Activated B cell treated with CpG ODN at 0.5 μM for 24 hours (primary cell): ENCODE results near the gene ITGB4. TPM values are rescaled to one million over a fixed set of nuclear protein-coding genes. Genes with fewer than 3 reads are reported as not detected.

ENCODE experiments used
- ATAC-seq: fragments of 200-7000 bp; cut with Tn5 transposase; one replicate; pipeline ENCODE4 v1.10.0; 2021; ENCODE audit warnings: low read depth, mild to moderate bottlenecking, moderate library complexity
- CTCF ChIA-PET: fragments of 350-600 bp; sonication (Branson Sonifier 250); formaldehyde crosslinking; loops from one replicate; lab custom pipeline; 2021; ENCODE audit warnings: antibody characterized with exemption; lab: Charles Lee
- POLR2A ChIA-PET: fragments of 350-600 bp; sonication (Branson Sonifier 250); formaldehyde crosslinking; loops from one replicate; lab custom pipeline; 2021; ENCODE audit warnings: antibody characterized with exemption; lab: Charles Lee
- DNase-seq: peaks from one replicate; pipeline ENCODE4 v3.0.0; 2022
- H3K27ac Mint-ChIP-seq: one replicate; pipeline ENCODE4 v1.8.0; 2020; ENCODE audit warnings: mixed read lengths
- H3K27me3 Mint-ChIP-seq: one replicate; pipeline ENCODE4 v1.8.0; 2021; ENCODE audit warnings: mixed read lengths
- H3K36me3 Mint-ChIP-seq: one replicate; pipeline ENCODE4 v1.8.0; 2021; ENCODE audit warnings: low read depth, mixed read lengths
- H3K4me1 Mint-ChIP-seq: one replicate; pipeline ENCODE4 v1.8.0; 2021; ENCODE audit warnings: mixed read lengths
- H3K4me3 Mint-ChIP-seq: one replicate; pipeline ENCODE4 v1.8.0; 2020; ENCODE audit warnings: mild to moderate bottlenecking, mixed read lengths
- H3K9me3 Mint-ChIP-seq: one replicate; pipeline ENCODE4 v1.8.0; 2020; ENCODE audit warnings: mixed read lengths
- CTCF ChIP-seq: fragments of 200-600 bp; IDR thresholded peaks from one replicate; pipeline ENCODE4 v1.8.0; 2022; ENCODE audit warnings: antibody characterized with exemption, mild to moderate bottlenecking
- intact Hi-C: fragments of 100-400 bp; cut with micrococcal nuclease; formaldehyde crosslinking; loops from one replicate; pipeline ENCODE4 v1.15.1; 2024
- total RNA-seq: library from RNA; stranded (reverse); gene quantifications from 2 replicates; pipeline ENCODE4 v1.2.3, GENCODE V29; 2022

ITGB4 gene
- total RNA-seq, 1 donor from 2014 or later: 2.2 TPM

- H3K27ac Mint-ChIP-seq: no peak overlapping the region
- DNase-seq (no peak), ATAC-seq (no peak)
- intact Hi-C loops: loop anchor here (1.0 to 5.0 kb wide), 3 partner anchors 115 to 246 kb away; partner anchors contain the start of genes CASKIN2, SMIM5 and TSEN54
- H3K36me3 Mint-ChIP-seq: no peaks in the 10 kb centered on the region
- TF ChIP-seq CTCF: no peak
- H3K4me3 Mint-ChIP-seq: no peak overlapping the region
- no peaks in the 10 kb centered on the region for H3K9me3 Mint-ChIP-seq
- peaks cover 12% of the 10 kb centered on the region for H3K4me1 Mint-ChIP-seq
- H3K27me3 Mint-ChIP-seq: no peaks in the 10 kb centered on the region
- CTCF ChIA-PET: interaction anchor here (1.0 to 10.9 kb wide), 21 partner anchors 10 to 426 kb away, joined by 3 to 346 read pairs (median 7); partner anchors contain the start of genes GALK1, RECQL5, SAP30BP and SMIM5
- POLR2A ChIA-PET: interaction anchor here (0.6 to 3.1 kb wide), 8 partner anchors 28 to 355 kb away, joined by 3 to 26 read pairs (median 3); partner anchors contain the start of genes SMIM5 and WBP2
These were observed 27.4 kb downstream of the ITGB4 start for GRCh38 chr17:75748706-75749105.

- CTCF ChIA-PET: interaction anchor here (0.6 to 10.9 kb wide), 29 partner anchors 9 to 249 kb away, joined by 3 to 346 read pairs (median 4); partner anchors contain the start of genes GALK1, MYO15B, RECQL5 and SMIM5
- Mint-ChIP-seq H3K36me3 (no peaks in the 10 kb centered on the region), H3K4me3 (no peak overlapping the region)
These were observed 28.5 kb downstream of the ITGB4 start for GRCh38 chr17:75749545-75750389.

GRCh38 chr17:75750661-75751423 is 29.6 kb downstream of the ITGB4 start:
- peaks cover 20% of the 10 kb centered on the region for H3K4me1 Mint-ChIP-seq
- CTCF ChIA-PET: interaction anchor here (0.7 to 10.9 kb wide), 15 partner anchors 9 to 151 kb away, joined by 3 to 346 read pairs (median 7); partner anchors contain the start of genes GALK1, SMIM5 and UNK
- intact Hi-C loops: loop anchor here (1.0 kb wide), 2 partner anchors 150 to 162 kb away; no protein-coding TSS in a partner anchor
- DNase-seq: no peak
- ATAC-seq: no peak
- H3K27me3 Mint-ChIP-seq: no peaks in the 10 kb centered on the region
- no peaks in the 10 kb centered on the region for H3K9me3 Mint-ChIP-seq
- H3K27ac Mint-ChIP-seq: no peak overlapping the region
- POLR2A ChIA-PET: interaction anchor here (0.6 to 1.1 kb wide), 3 partner anchors 11 to 217 kb away, joined by 3 to 9 read pairs (median 7); no protein-coding TSS in a partner anchor
- H3K36me3 Mint-ChIP-seq: no peaks in the 10 kb centered on the region
- no peak overlapping the region for H3K4me3 Mint-ChIP-seq
- TF ChIP-seq CTCF: no peak

More at GRCh38 chr17:75749545-75750389, 28.5 kb downstream of the ITGB4 start:
- Mint-ChIP-seq H3K27ac (peak overlapping the region; percentile 12), H3K27me3 (no peaks in the 10 kb centered on the region), H3K9me3 (no peaks in the 10 kb centered on the region), H3K4me1 (peaks cover 17% of the 10 kb centered on the region)
- DNase-seq: peak; percentile 91
- peak; percentile 76 for ATAC-seq
- intact Hi-C loops: loop anchor here (1.0 to 5.0 kb wide), 4 partner anchors 148 to 247 kb away; partner anchors contain the start of genes CASKIN2 and TSEN54
- TF ChIP-seq CTCF: no peak
- POLR2A ChIA-PET: interaction anchor here (0.5 to 3.1 kb wide), 13 partner anchors 12 to 549 kb away, joined by 3 to 26 read pairs (median 4); partner anchors contain the start of gene SMIM5

- no peak overlapping the region for H3K27ac Mint-ChIP-seq
- no peaks in the 10 kb centered on the region for H3K36me3 Mint-ChIP-seq
- H3K4me1 Mint-ChIP-seq: peaks cover 20% of the 10 kb centered on the region
- ATAC-seq (no peak), DNase-seq (no peak)
- ChIA-PET POLR2A (interaction anchor here (0.5 to 3.8 kb wide), 3 partner anchors 13 to 976 kb away, joined by 5 to 30 read pairs (median 7); partner anchors contain the start of gene GALK1), CTCF (interaction anchor here (1.0 to 10.9 kb wide), 5 partner anchors 69 to 118 kb away, joined by 3 to 346 read pairs (median 16); partner anchors contain the start of genes RECQL5, SAP30BP and SMIM5)
- TF ChIP-seq CTCF: no peak
- H3K9me3 Mint-ChIP-seq: no peaks in the 10 kb centered on the region
- no peak overlapping the region for H3K4me3 Mint-ChIP-seq
- intact Hi-C loops: loop anchor here (2.0 kb wide), 1 partner anchor 253 kb away; no protein-coding TSS in a partner anchor
- H3K27me3 Mint-ChIP-seq: no peaks in the 10 kb centered on the region
These were observed 30.6 kb downstream of the ITGB4 start for GRCh38 chr17:75751676-75752404.
